H9 (cell line): ENCODE measurements around the gene TRIM17. TPM values are rescaled to one million over a fixed set of nuclear protein-coding genes. Genes with fewer than 3 reads are reported as not detected.
A peak's percentile ranks its signal among the peaks of the same experiment; 100 is the strongest.

Source experiments
- DNase-seq: peaks from one replicate; pipeline ENCODE4 v3.0.0-alpha.2; 2017
- H2AFZ ChIP-seq: one replicate; pipeline ENCODE4 v1.6.1; 2013; ENCODE audit warnings: mild to moderate bottlenecking, low read length, control low read depth, moderate library complexity
- H2AK5ac ChIP-seq: 2 replicates; pipeline ENCODE4 v1.6.1; 2013; ENCODE audit warnings: low read length, control low read depth, mixed read lengths; ENCODE audit not compliant: insufficient read length
- H2BK120ac ChIP-seq: one replicate; pipeline ENCODE4 v1.6.1; 2013; ENCODE audit warnings: low read depth, mild to moderate bottlenecking, low read length, control low read depth, inconsistent platforms; ENCODE audit not compliant: poor library complexity, severe bottlenecking
- H2BK12ac ChIP-seq: 2 replicates; pipeline ENCODE4 v1.6.1; 2013; ENCODE audit warnings: low read length, control low read depth, mixed read lengths, low read depth; ENCODE audit not compliant: insufficient read length
- H2BK15ac ChIP-seq: 2 replicates; pipeline ENCODE4 v1.6.1; 2013; ENCODE audit warnings: low read depth, low read length, control low read depth
- H2BK20ac ChIP-seq: one replicate; pipeline ENCODE4 v1.6.1; 2013; ENCODE audit warnings: low read depth, mild to moderate bottlenecking, low read length, control low read depth, inconsistent platforms; ENCODE audit not compliant: poor library complexity, severe bottlenecking
- H2BK5ac ChIP-seq: 2 replicates; pipeline ENCODE4 v1.6.1; 2013; ENCODE audit warnings: low read length, control low read depth, mixed read lengths; ENCODE audit not compliant: insufficient read length
- H3K14ac ChIP-seq: 2 replicates; pipeline ENCODE4 v1.6.1; 2013; ENCODE audit warnings: low read length, control low read depth; ENCODE audit not compliant: insufficient read depth
- H3K18ac ChIP-seq: 2 replicates; pipeline ENCODE4 v1.6.1; 2013; ENCODE audit warnings: low read depth, mild to moderate bottlenecking, mixed read lengths, low read length, control low read depth; ENCODE audit not compliant: insufficient read length
- H3K23ac ChIP-seq: 2 replicates; pipeline ENCODE4 v1.6.1; 2013; ENCODE audit warnings: low read length, control low read depth, mixed read lengths, low read depth; ENCODE audit not compliant: insufficient read length
- H3K23me2 ChIP-seq: 2 replicates; pipeline ENCODE4 v1.6.1; 2013; ENCODE audit warnings: low read depth, mild to moderate bottlenecking, mixed read lengths, low read length, control low read depth; ENCODE audit not compliant: insufficient read length, poor library complexity, severe bottlenecking
- H3K27ac ChIP-seq: 2 replicates; pipeline ENCODE4 v1.5.1; 2013; ENCODE audit warnings: low read length, control low read depth, mixed read lengths, low read depth; ENCODE audit not compliant: insufficient read length
- H3K27me3 ChIP-seq: 2 replicates; pipeline ENCODE4 v1.6.1; 2013; ENCODE audit warnings: low read length, control low read depth, inconsistent platforms; ENCODE audit not compliant: insufficient read depth
- H3K4ac ChIP-seq: 2 replicates; pipeline ENCODE4 v1.6.1; 2013; ENCODE audit warnings: low read depth, mild to moderate bottlenecking, control low read depth, inconsistent platforms, low read length, moderate library complexity
- H3K4me1 ChIP-seq: 2 replicates; pipeline ENCODE4 v1.6.1; 2013; ENCODE audit warnings: low read length, control low read depth, inconsistent platforms; ENCODE audit not compliant: insufficient read depth
- H3K4me2 ChIP-seq: 2 replicates; pipeline ENCODE4 v1.6.1; 2013; ENCODE audit warnings: low read length, control low read depth, mixed read lengths; ENCODE audit not compliant: insufficient read length, insufficient read depth
- H3K56ac ChIP-seq: 2 replicates; pipeline ENCODE4 v1.6.1; 2013; ENCODE audit warnings: low read depth, mild to moderate bottlenecking, mixed read lengths, low read length, control low read depth; ENCODE audit not compliant: insufficient read length
- H3K79me1 ChIP-seq: 2 replicates; pipeline ENCODE4 v1.6.1; 2013; ENCODE audit warnings: low read depth, mild to moderate bottlenecking, moderate library complexity, low read length, control low read depth, inconsistent platforms; ENCODE audit not compliant: insufficient read depth, poor library complexity, severe bottlenecking
- H3K79me2 ChIP-seq: 2 replicates; pipeline ENCODE4 v1.6.1; 2013; ENCODE audit warnings: low read length, control low read depth, inconsistent platforms; ENCODE audit not compliant: insufficient read depth
- H3K9ac ChIP-seq: 2 replicates; pipeline ENCODE4 v1.6.1; 2013; ENCODE audit warnings: low read length, control low read depth, mixed read lengths; ENCODE audit not compliant: insufficient read length; ENCODE audit errors: extremely low read depth
- H3K9me3 ChIP-seq: one replicate; pipeline ENCODE4 v1.6.1; 2013; ENCODE audit warnings: low read depth, low read length, inconsistent platforms; ENCODE audit not compliant: control insufficient read depth
- H3T11ph ChIP-seq: one replicate; pipeline ENCODE4 v1.6.1; 2013; ENCODE audit warnings: mild to moderate bottlenecking, low read length, control low read depth, inconsistent platforms
- H4K20me1 ChIP-seq: one replicate; pipeline ENCODE4 v1.6.1; 2013; ENCODE audit not compliant: control insufficient read depth, insufficient read length, insufficient read depth
- H4K5ac ChIP-seq: 2 replicates; pipeline ENCODE4 v1.6.1; 2013; ENCODE audit warnings: low read depth, mild to moderate bottlenecking, mixed read lengths, low read length, control low read depth; ENCODE audit not compliant: insufficient read length
- H4K8ac ChIP-seq: replicated peaks from 2 replicates; pipeline ENCODE4 v1.6.1; 2013; ENCODE audit warnings: low read length, control low read depth, mixed read lengths, low read depth; ENCODE audit not compliant: insufficient read length
- H4K91ac ChIP-seq: 2 replicates; pipeline ENCODE4 v1.6.1; 2013; ENCODE audit warnings: low read depth, mild to moderate bottlenecking, moderate library complexity, mixed read lengths, low read length, control low read depth; ENCODE audit not compliant: insufficient read length
- H3K27ac Mint-ChIP-seq, 3 experiments: 2 replicates in 2 of 3; 3 replicates in 1 of 3; pipeline ENCODE4 v1.8.0; 2020 to 2021; ENCODE audit warnings: mixed read lengths in 3 of 3, mild to moderate bottlenecking in 1 of 3, moderate library complexity in 1 of 3
- H3K27me3 Mint-ChIP-seq: 2 replicates; pipeline ENCODE4 v1.8.0; 2021; ENCODE audit warnings: low read depth, mild to moderate bottlenecking, moderate library complexity, mixed read lengths
- H3K36me3 Mint-ChIP-seq, 3 experiments: 2 replicates in 2 of 3; 3 replicates in 1 of 3; pipeline ENCODE4 v1.8.0; 2020 to 2021; ENCODE audit warnings: low read depth in 3 of 3, mixed read lengths in 3 of 3; ENCODE audit not compliant: insufficient read depth in 1 of 3
- H3K4me1 Mint-ChIP-seq, 2 experiments: 2 replicates each; pipeline ENCODE4 v1.8.0; 2020; ENCODE audit warnings: mixed read lengths in 2 of 2
- H3K4me3 Mint-ChIP-seq, 2 experiments: 2 replicates in 1 of 2; 3 replicates in 1 of 2; pipeline ENCODE4 v1.8.0; 2020 to 2021; ENCODE audit warnings: mild to moderate bottlenecking in 2 of 2, mixed read lengths in 2 of 2, moderate library complexity in 1 of 2
- H3K9me3 Mint-ChIP-seq, 2 experiments: 2 replicates in 1 of 2; 3 replicates in 1 of 2; pipeline ENCODE4 v1.8.0; 2020; ENCODE audit warnings: mild to moderate bottlenecking in 2 of 2, mixed read lengths in 2 of 2, moderate library complexity in 1 of 2
- WGBS: extraction: QIAGEN DNeasy Blood & Tissue Kit; methylation state at CpG from one replicate; pipeline ENCODE4 v1.1.7; 2013; ENCODE audit warnings: missing lambda C conversion rate, low lambda C conversion rate, mixed read lengths; ENCODE audit not compliant: insufficient read length; ENCODE audit errors: extremely low coverage; 5-methylcytosine and 5-hydroxymethylcytosine counted together
- total RNA-seq: library from RNA; stranded (reverse); gene quantifications from 2 replicates; pipeline ENCODE4 v1.2.1, GENCODE V29; 2021
- TF ChIP-seq, protein P1 (sequence below): fragments of 200-600 bp; sonication (generic); conservative IDR thresholded peaks from 3 replicates; pipeline ENCODE4 v1.8.0; 2021; ENCODE audit warnings: antibody characterized with exemption, mild to moderate bottlenecking

TRIM17 gene
- total RNA-seq, 1 experiment from 2014 or later, result 2.8 TPM

- no peaks in the 10 kb centered on the region for H3K79me2 ChIP-seq
- DNase-seq, result no peak
- no peak overlapping the region for H3K27ac ChIP-seq
- H2AK5ac ChIP-seq, result no peak overlapping the region
- no peak overlapping the region for H3K23ac ChIP-seq
- no peaks in the 10 kb centered on the region for H3K23me2 ChIP-seq
- H3K36me3 Mint-ChIP-seq, result peaks cover 4 to 8% (median 5%) of the 10 kb centered on the region in 3 experiments; a peak in 6 of 7 replicates
- H2BK5ac ChIP-seq, result no peak overlapping the region
- H3K9ac ChIP-seq, result no peak overlapping the region
- H3K4me1 Mint-ChIP-seq, result peaks cover 13 to 16% of the 10 kb centered on the region in 2 experiments
- H2BK12ac ChIP-seq, result no peak overlapping the region
- TF ChIP-seq, protein P1, sequence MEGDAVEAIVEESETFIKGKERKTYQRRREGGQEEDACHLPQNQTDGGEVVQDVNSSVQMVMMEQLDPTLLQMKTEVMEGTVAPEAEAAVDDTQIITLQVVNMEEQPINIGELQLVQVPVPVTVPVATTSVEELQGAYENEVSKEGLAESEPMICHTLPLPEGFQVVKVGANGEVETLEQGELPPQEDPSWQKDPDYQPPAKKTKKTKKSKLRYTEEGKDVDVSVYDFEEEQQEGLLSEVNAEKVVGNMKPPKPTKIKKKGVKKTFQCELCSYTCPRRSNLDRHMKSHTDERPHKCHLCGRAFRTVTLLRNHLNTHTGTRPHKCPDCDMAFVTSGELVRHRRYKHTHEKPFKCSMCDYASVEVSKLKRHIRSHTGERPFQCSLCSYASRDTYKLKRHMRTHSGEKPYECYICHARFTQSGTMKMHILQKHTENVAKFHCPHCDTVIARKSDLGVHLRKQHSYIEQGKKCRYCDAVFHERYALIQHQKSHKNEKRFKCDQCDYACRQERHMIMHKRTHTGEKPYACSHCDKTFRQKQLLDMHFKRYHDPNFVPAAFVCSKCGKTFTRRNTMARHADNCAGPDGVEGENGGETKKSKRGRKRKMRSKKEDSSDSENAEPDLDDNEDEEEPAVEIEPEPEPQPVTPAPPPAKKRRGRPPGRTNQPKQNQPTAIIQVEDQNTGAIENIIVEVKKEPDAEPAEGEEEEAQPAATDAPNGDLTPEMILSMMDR, result no peak
- no peak overlapping the region; a peak in 2 of 5 replicates for H3K4me3 Mint-ChIP-seq
- no peak overlapping the region for H4K8ac ChIP-seq
- H2AFZ ChIP-seq, result no peak overlapping the region
- H3K79me1 ChIP-seq, result no peaks in the 10 kb centered on the region
- peak overlapping the region in 1 of 3 experiments; percentile 28; a peak in 1 of 7 replicates for H3K27ac Mint-ChIP-seq
- no peak overlapping the region for H4K5ac ChIP-seq
- H3K18ac ChIP-seq, result no peak overlapping the region
- H4K91ac ChIP-seq, result no peak overlapping the region
- H3K27me3 ChIP-seq, result no peaks in the 10 kb centered on the region; the same call in 1 of the 2 replicates
- H3K27me3 Mint-ChIP-seq, result peaks cover 30% of the 10 kb centered on the region
- no CpG with 5 or more reads among the region's 10 CpGs for WGBS
- no peak overlapping the region for H3T11ph ChIP-seq
- H3K4me1 ChIP-seq, result no peaks in the 10 kb centered on the region
- no peak overlapping the region for H2BK20ac ChIP-seq
- H3K14ac ChIP-seq, result no peak overlapping the region
- H3K56ac ChIP-seq, result no peak overlapping the region
- no peak overlapping the region for H3K4me2 ChIP-seq
- no peak overlapping the region for H2BK15ac ChIP-seq
- no peak overlapping the region for H3K4ac ChIP-seq
- H3K9me3 ChIP-seq, result no peaks in the 10 kb centered on the region
- no peak overlapping the region for H2BK120ac ChIP-seq
- H3K9me3 Mint-ChIP-seq, result no peaks in the 10 kb centered on the region; a peak in 1 of 5 replicates
- H4K20me1 ChIP-seq, result no peaks in the 10 kb centered on the region
These were observed 36.4 kb upstream of the TRIM17 start for GRCh38 chr1:228453022-228453560.
